ENCODE measurements around the gene MAP3K7CL. TPM values are rescaled to one million over a fixed set of nuclear protein-coding genes. Genes with fewer than 3 reads are reported as not detected.
A peak's percentile ranks its signal among the peaks of the same experiment; 100 is the strongest.

MAP3K7CL gene
- total RNA-seq, 2 donors from 2014 or later = 20.3 to 41.2 TPM

DNA sequence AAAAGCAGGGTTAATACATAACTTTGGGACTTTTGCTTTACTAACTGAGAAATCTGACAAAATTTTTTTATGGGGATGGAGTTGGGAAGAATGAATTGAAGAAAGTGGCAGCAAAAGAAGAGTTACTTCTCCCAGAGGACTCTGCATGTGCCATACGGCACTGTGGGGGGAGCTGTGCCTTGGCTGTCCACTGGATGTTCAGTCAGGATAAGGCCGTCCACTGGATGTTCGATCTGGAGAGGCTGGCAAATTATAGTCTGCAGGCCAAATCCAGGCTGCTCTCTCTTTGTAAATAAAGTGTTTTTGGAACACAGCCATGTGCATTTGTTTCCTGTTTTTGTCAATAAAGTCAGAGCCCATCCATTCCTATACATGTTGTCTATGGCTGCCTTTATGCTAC lies 4.5 kb upstream of the MAP3K7CL start:
- TF ChIP-seq, protein P1, sequence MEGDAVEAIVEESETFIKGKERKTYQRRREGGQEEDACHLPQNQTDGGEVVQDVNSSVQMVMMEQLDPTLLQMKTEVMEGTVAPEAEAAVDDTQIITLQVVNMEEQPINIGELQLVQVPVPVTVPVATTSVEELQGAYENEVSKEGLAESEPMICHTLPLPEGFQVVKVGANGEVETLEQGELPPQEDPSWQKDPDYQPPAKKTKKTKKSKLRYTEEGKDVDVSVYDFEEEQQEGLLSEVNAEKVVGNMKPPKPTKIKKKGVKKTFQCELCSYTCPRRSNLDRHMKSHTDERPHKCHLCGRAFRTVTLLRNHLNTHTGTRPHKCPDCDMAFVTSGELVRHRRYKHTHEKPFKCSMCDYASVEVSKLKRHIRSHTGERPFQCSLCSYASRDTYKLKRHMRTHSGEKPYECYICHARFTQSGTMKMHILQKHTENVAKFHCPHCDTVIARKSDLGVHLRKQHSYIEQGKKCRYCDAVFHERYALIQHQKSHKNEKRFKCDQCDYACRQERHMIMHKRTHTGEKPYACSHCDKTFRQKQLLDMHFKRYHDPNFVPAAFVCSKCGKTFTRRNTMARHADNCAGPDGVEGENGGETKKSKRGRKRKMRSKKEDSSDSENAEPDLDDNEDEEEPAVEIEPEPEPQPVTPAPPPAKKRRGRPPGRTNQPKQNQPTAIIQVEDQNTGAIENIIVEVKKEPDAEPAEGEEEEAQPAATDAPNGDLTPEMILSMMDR (IDR thresholded peaks at IDR 0.05) = no peak
- ATAC-seq (ENCODE audit: insufficient number of reproducible peaks, low FRiP score, low read depth) = no peak

DNA sequence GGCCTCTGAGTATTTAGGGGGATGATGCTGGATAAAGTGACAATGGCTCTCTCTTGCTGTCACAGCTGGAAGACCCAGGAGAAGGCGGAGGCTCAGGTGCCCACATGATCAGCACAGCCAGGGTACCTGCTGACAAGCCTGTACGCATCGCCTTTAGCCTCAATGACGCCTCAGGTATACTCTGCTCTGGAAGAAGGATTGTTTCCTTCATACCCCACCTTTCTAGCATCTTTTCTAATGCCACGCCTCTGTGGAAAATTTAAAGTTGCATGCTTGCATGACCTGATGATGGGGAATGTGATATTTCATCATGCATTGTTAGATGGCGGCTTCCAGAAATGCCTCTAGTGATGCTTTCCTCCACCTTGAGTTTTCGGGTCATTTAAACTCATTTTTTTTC lies 2.8 kb downstream of the MAP3K7CL start:
- Histone ChIP-seq H3K4me3 (no peak overlapping the region), H3K4me1 (ENCODE audit: control insufficient read depth in 1 of 2, low read depth in 2 of 2) (peaks cover 19 to 42% of the 10 kb centered on the region in 2 donors), H3K9me3 (no peaks in the 10 kb centered on the region), H3K36me3 (no peaks in the 10 kb centered on the region), H3K27me3 (replicated peaks; ENCODE audit: insufficient read depth) (no peaks in the 10 kb centered on the region), H3K27ac (peak overlapping the region in 1 of 2 donors; percentile 61)
- TF ChIP-seq, protein P1 (IDR thresholded peaks at IDR 0.05) = no peak
- ATAC-seq (ENCODE audit: insufficient number of reproducible peaks, low FRiP score, low read depth) (no peak), DNase-seq (ENCODE audit: low spot score) (no peak)

More for the DNA sequence above, 4.5 kb upstream of the MAP3K7CL start:
- DNase-seq (ENCODE audit: low spot score) = no peak
- H3K27me3 ChIP-seq (replicated peaks; ENCODE audit: insufficient read depth) = no peaks in the 10 kb centered on the region
- no peak overlapping the region for H3K27ac ChIP-seq
- no peaks in the 10 kb centered on the region for H3K9me3 ChIP-seq
- H3K36me3 ChIP-seq = no peaks in the 10 kb centered on the region
- peaks cover 8 to 21% of the 10 kb centered on the region in 2 donors for H3K4me1 ChIP-seq (ENCODE audit: control insufficient read depth in 1 of 2, low read depth in 2 of 2)
- H3K4me3 ChIP-seq = no peak overlapping the region

DNA sequence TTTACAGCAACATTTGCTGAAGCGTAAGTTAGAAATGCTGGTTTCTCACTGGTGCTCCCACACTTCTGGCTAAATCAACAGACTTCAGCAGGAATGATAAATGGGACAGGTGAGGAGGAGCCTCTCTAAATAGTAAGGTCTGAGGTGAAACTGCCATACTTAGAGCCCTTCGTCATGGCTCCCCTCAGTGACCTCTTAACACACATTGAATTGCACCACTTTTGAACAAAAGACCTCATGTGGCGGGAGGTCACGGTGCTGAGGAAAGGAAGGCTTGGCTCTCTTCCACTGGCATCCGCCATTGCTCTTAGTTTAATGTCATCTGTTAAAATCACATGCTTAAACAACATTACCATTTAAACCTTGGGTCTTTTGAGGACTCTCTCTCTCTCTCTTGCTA lies 3.4 kb downstream of the MAP3K7CL start:
- Histone ChIP-seq H3K9me3 (no peaks in the 10 kb centered on the region), H3K4me1 (ENCODE audit: control insufficient read depth in 1 of 2, low read depth in 2 of 2) (peaks cover 19 to 47% of the 10 kb centered on the region in 2 donors), H3K36me3 (no peaks in the 10 kb centered on the region), H3K4me3 (no peak overlapping the region), H3K27ac (peak overlapping the region in 1 of 2 donors; percentile 61), H3K27me3 (replicated peaks; ENCODE audit: insufficient read depth) (no peaks in the 10 kb centered on the region)
- no peak for ATAC-seq (ENCODE audit: insufficient number of reproducible peaks, low FRiP score, low read depth)
- DNase-seq (ENCODE audit: low spot score) = no peak
- TF ChIP-seq, protein P1 (IDR thresholded peaks at IDR 0.05) = no peak

DNA sequence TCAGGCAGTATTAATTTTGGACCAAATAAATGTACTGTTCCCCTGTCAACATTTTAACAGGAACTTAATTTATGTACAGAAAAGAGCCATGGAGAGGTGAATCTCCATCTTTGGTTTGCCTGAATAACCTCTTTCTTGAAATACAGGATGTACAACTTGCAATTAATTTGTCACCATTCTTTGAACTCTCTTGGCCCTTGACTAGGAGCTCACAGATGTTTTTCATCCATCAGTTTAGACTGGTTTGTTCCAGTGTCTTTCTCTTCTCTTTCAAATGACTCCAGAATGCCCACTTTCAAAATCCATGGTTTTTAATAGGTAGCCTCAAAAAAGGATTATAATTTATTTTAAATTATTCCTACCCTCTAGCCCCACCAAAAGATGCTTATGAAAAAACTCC lies 5.0 kb downstream of the MAP3K7CL start:
- Histone ChIP-seq H3K27me3 (replicated peaks; ENCODE audit: insufficient read depth) (no peaks in the 10 kb centered on the region), H3K4me3 (no peak overlapping the region), H3K36me3 (no peaks in the 10 kb centered on the region), H3K9me3 (no peaks in the 10 kb centered on the region), H3K27ac (no peak overlapping the region), H3K4me1 (ENCODE audit: control insufficient read depth in 1 of 2, low read depth in 2 of 2) (peaks cover 18 to 41% of the 10 kb centered on the region in 2 donors)
- TF ChIP-seq, protein P1 (IDR thresholded peaks at IDR 0.05) = no peak
- ATAC-seq (ENCODE audit: insufficient number of reproducible peaks, low FRiP score, low read depth) (no peak), DNase-seq (ENCODE audit: low spot score) (no peak)

DNA sequence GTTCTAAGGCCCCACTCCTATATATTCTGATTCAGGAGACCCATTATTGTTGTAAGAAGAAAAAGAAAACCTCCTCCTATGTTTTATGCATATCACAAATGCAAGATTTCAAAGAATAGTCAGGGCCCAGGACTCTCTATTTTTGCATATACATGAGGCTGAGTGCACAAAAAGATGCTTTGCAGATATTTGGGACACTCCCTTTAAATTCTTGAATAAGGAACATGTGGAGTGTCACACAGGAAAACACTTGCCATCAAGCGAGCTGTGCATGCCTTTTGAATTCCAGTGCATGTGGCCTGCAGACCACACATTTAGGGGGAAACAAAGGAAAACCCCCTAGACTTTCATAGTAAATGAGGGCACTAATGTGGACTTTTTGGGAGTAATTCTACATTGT lies 5.6 kb downstream of the MAP3K7CL start:
- DNase-seq (ENCODE audit: low spot score) (no peak), ATAC-seq (ENCODE audit: insufficient number of reproducible peaks, low FRiP score, low read depth) (no peak)
- peaks cover 15 to 36% of the 10 kb centered on the region in 2 donors for H3K4me1 ChIP-seq (ENCODE audit: control insufficient read depth in 1 of 2, low read depth in 2 of 2)
- H3K9me3 ChIP-seq = no peaks in the 10 kb centered on the region
- H3K27me3 ChIP-seq (replicated peaks; ENCODE audit: insufficient read depth) = no peaks in the 10 kb centered on the region
- H3K36me3 ChIP-seq = no peaks in the 10 kb centered on the region
- no peak overlapping the region for H3K27ac ChIP-seq
- TF ChIP-seq, protein P1 (IDR thresholded peaks at IDR 0.05) = no peak
- no peak overlapping the region for H3K4me3 ChIP-seq
